Keratinocyte (primary cell): ENCODE data around the gene MTX3.

Experiments
- EZH2 ChIP-seq: IDR thresholded peaks from one replicate; pipeline ENCODE4 v1.6.1; 2012; ENCODE audit warnings: inconsistent platforms, mild to moderate bottlenecking, low read length, moderate library complexity
- TF ChIP-seq, protein P1 (sequence below), 3 experiments: IDR thresholded peaks in 1 of 3; conservative IDR thresholded peaks in 1 of 3; optimal IDR thresholded peaks in 1 of 3; 2 replicates in 2 of 3; 3 replicates in 1 of 3; pipeline versions ENCODE3 to v1.5.1; 2011; ENCODE audit warnings: low read length in 3 of 3, mild to moderate bottlenecking in 3 of 3, moderate library complexity in 2 of 3, control low read depth in 1 of 3, inconsistent platforms in 1 of 3; ENCODE audit not compliant: insufficient read depth in 2 of 3; ENCODE audit errors: extremely low read depth in 1 of 3

DNA sequence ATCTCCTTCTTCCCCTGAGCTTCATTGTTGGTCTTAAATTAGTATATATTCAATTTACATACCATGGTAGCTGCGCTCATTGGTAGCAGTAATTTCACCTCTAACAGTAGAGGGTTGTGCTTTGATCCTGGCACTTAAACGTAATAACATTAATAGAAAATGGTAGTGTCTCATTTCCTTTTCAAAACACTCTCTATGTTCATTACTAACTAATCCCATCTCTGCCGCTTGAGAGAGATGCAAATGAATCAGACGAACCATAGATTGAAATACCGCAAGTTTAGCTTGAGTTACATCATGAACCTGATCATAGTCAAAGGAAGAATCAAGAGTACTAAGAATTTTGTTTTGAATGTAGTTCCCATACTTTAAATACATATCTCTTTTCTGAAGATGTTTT lies 46.3 kb upstream of the MTX3 start:
- TF ChIP-seq, protein P1, sequence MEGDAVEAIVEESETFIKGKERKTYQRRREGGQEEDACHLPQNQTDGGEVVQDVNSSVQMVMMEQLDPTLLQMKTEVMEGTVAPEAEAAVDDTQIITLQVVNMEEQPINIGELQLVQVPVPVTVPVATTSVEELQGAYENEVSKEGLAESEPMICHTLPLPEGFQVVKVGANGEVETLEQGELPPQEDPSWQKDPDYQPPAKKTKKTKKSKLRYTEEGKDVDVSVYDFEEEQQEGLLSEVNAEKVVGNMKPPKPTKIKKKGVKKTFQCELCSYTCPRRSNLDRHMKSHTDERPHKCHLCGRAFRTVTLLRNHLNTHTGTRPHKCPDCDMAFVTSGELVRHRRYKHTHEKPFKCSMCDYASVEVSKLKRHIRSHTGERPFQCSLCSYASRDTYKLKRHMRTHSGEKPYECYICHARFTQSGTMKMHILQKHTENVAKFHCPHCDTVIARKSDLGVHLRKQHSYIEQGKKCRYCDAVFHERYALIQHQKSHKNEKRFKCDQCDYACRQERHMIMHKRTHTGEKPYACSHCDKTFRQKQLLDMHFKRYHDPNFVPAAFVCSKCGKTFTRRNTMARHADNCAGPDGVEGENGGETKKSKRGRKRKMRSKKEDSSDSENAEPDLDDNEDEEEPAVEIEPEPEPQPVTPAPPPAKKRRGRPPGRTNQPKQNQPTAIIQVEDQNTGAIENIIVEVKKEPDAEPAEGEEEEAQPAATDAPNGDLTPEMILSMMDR (optimal IDR thresholded peaks at IDR 0.05 in 1 of 3, IDR thresholded peaks at IDR 0.05 in 1 of 3, conservative IDR thresholded peaks at IDR 0.05 in 1 of 3; ENCODE audit: extremely low read depth in 1 of 3, insufficient read depth in 2 of 3, low read length in 3 of 3) = no peak
- no peak for TF ChIP-seq EZH2
